Measurements from ENCODE around the gene MYO5B.

MYO5B gene

GRCh38 chr18:50090370-50091312, 104.3 kb downstream of the MYO5B start:
- H3K27me3 ChIP-seq (replicated peaks): no peaks in the 10 kb centered on the region
- no peak for DNase-seq
- no peaks in the 10 kb centered on the region for H3K36me3 ChIP-seq (replicated peaks)
- TF ChIP-seq, protein P1, sequence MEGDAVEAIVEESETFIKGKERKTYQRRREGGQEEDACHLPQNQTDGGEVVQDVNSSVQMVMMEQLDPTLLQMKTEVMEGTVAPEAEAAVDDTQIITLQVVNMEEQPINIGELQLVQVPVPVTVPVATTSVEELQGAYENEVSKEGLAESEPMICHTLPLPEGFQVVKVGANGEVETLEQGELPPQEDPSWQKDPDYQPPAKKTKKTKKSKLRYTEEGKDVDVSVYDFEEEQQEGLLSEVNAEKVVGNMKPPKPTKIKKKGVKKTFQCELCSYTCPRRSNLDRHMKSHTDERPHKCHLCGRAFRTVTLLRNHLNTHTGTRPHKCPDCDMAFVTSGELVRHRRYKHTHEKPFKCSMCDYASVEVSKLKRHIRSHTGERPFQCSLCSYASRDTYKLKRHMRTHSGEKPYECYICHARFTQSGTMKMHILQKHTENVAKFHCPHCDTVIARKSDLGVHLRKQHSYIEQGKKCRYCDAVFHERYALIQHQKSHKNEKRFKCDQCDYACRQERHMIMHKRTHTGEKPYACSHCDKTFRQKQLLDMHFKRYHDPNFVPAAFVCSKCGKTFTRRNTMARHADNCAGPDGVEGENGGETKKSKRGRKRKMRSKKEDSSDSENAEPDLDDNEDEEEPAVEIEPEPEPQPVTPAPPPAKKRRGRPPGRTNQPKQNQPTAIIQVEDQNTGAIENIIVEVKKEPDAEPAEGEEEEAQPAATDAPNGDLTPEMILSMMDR (IDR thresholded peaks at IDR 0.05; ENCODE audit: low read depth, low read length, missing control alignments): no peak
- H3K27ac ChIP-seq: no peak overlapping the region
- in situ Hi-C loops (cut with HindIII; ENCODE audit: low pct_ligation_motif_present, low sequenced_read_pairs): no loop called here
- no peak overlapping the region for H3K4me3 ChIP-seq (ENCODE audit: low read depth, low read length)

DNA sequence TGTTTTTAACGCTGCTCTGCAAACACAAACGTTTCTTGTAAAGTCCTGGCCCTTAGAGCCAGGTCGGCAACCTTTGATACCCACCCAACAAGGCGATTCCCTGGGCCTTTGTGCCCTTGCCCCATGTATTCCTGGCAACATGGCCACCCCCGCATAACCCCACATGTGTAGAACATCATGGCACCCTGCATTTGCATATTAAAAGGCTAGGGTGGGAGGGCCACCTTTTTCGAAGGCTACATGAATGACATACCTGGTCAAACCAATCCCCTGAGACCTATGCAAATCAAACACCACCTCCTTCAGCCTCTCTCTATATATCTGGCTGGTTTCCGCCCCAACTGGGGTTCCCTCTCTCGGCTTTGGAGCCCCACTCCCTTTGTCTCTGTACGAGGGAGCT, 105.2 kb downstream of the MYO5B start:
- no peak for DNase-seq
- Histone ChIP-seq H3K27me3 (replicated peaks) (no peaks in the 10 kb centered on the region), H3K27ac (no peak overlapping the region), H3K4me3 (ENCODE audit: low read depth, low read length) (no peak overlapping the region), H3K36me3 (replicated peaks) (no peaks in the 10 kb centered on the region)
- TF ChIP-seq, protein P1 (IDR thresholded peaks at IDR 0.05; ENCODE audit: low read depth, low read length, missing control alignments): no peak
- in situ Hi-C loops (cut with HindIII; ENCODE audit: low pct_ligation_motif_present, low sequenced_read_pairs): no loop called here

DNA sequence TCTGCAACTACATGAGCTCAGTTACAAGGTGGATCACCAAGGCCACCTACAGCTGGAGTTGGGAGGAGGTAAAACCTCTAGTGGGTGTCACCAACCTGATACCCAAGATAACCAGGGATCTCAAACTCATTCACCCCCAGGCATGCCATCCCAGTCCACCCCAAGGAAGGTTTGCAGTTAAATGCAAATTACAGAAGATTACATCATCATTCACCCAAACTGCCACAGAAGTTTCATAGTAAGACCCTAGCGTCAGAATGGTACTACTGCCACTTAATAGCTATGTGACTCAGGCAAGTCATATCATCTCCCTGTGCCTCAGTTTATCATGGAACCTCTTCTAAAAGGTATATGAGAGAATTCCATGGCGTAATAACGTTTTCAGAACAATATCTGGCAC, 111.2 kb downstream of the MYO5B start:
- Histone ChIP-seq H3K36me3 (replicated peaks) (no peaks in the 10 kb centered on the region), H3K27ac (no peak overlapping the region), H3K27me3 (replicated peaks) (no peaks in the 10 kb centered on the region), H3K4me3 (ENCODE audit: low read depth, low read length) (no peak overlapping the region)
- TF ChIP-seq, protein P1 (IDR thresholded peaks at IDR 0.05; ENCODE audit: low read depth, low read length, missing control alignments): no peak
- DNase-seq: no peak
- in situ Hi-C loops (cut with HindIII; ENCODE audit: low pct_ligation_motif_present, low sequenced_read_pairs): no loop called here

DNA sequence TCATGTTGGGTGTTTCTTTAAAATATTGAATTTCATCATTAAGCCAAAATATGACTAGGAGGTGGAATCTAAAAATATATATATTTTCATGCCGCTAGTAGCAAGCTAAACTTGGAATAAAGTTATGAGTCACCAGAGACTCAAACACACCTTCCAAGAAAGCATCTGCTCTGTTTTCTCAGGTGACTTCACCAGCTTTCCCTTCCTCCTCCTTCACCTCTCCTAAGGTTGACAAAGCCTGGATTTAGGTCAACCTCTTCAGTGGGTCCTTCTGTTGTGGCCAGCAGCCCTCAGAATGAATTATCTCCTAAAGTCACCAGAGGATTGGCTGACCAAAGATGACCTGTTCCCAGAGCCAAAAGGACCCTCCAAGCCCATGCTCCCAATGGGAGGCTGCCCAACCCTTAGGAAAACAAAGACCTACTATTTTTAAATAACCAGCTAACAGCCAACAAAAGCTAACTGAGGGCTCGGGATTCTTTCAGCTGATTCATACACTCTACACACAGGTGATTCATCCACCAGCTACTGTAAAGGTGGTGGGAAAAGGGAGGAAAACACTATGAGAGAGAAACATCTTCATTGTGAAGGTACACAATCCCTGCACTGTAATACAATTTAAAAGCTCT, 113.9 kb downstream of the MYO5B start:
- in situ Hi-C loops (cut with HindIII; ENCODE audit: low pct_ligation_motif_present, low sequenced_read_pairs): no loop called here
- no peak overlapping the region for H3K4me3 ChIP-seq (ENCODE audit: low read depth, low read length)
- no peak overlapping the region for H3K27ac ChIP-seq
- H3K27me3 ChIP-seq (replicated peaks): no peaks in the 10 kb centered on the region
- TF ChIP-seq, protein P1 (IDR thresholded peaks at IDR 0.05; ENCODE audit: low read depth, low read length, missing control alignments): no peak
- no peaks in the 10 kb centered on the region for H3K36me3 ChIP-seq (replicated peaks)
- no peak for DNase-seq

- H3K36me3 ChIP-seq (replicated peaks): no peaks in the 10 kb centered on the region
- no peak overlapping the region for H3K4me3 ChIP-seq (ENCODE audit: low read depth, low read length)
- DNase-seq: no peak
- in situ Hi-C loops (cut with HindIII; ENCODE audit: low pct_ligation_motif_present, low sequenced_read_pairs): no loop called here
- TF ChIP-seq, protein P1 (IDR thresholded peaks at IDR 0.05; ENCODE audit: low read depth, low read length, missing control alignments): no peak
- no peak overlapping the region for H3K27ac ChIP-seq
- no peaks in the 10 kb centered on the region for H3K27me3 ChIP-seq (replicated peaks)
These were observed 114.6 kb downstream of the MYO5B start for GRCh38 chr18:50080316-50080715.
